Activated CD8-positive, alpha-beta memory T cell treated with anti-CD3 and anti-CD28 coated beads, Interleukin-2, amount 50 U/mL, for 48 hours (primary cell): ENCODE measurements around the gene UBN1.
"Not testable (repeated sequence)": the region's sequence is repeated elsewhere in the genome, so short reads cannot be mapped to it uniquely, and the experiment has no call there.

ENCODE experiments used
- DNase-seq: peaks from one replicate; pipeline ENCODE4 v3.0.0-alpha.2; 2020

The UBN1 gene

GRCh38 chr16:4910828-4911227 lies 63.5 kb downstream of the UBN1 start:
- DNase-seq: no peak

- no peak for DNase-seq
These were observed 64.7 kb downstream of the UBN1 start for GRCh38 chr16:4911970-4912386.

GRCh38 chr16:4913130-4913773 lies 66.0 kb downstream of the UBN1 start:
- DNase-seq: no peak

- no peak for DNase-seq
These were observed 66.7 kb downstream of the UBN1 start for GRCh38 chr16:4913774-4914525.

GRCh38 chr16:4914528-4915225 lies 67.4 kb downstream of the UBN1 start:
- DNase-seq: no peak

- DNase-seq: no peak
These were observed 68.0 kb downstream of the UBN1 start for GRCh38 chr16:4915226-4915761.

GRCh38 chr16:4917117-4917516 lies 69.8 kb downstream of the UBN1 start:
- DNase-seq: no peak

- DNase-seq: no peak
These were observed 71.5 kb downstream of the UBN1 start for GRCh38 chr16:4918781-4919251.

- DNase-seq: no peak
These were observed 73.5 kb downstream of the UBN1 start for GRCh38 chr16:4920826-4921225.

- DNase-seq: no peak
These were observed 75.6 kb downstream of the UBN1 start for GRCh38 chr16:4922721-4923342.

GRCh38 chr16:4923853-4924252 lies 76.6 kb downstream of the UBN1 start:
- DNase-seq: no peak

GRCh38 chr16:4924593-4925292 lies 77.5 kb downstream of the UBN1 start:
- no peak for DNase-seq

GRCh38 chr16:4925293-4925607 lies 78.0 kb downstream of the UBN1 start:
- DNase-seq: no peak

- DNase-seq: no peak
These were observed 78.5 kb downstream of the UBN1 start for GRCh38 chr16:4925791-4926190.

- no peak for DNase-seq
These were observed 79.6 kb downstream of the UBN1 start for GRCh38 chr16:4926928-4927327.

GRCh38 chr16:4927661-4928060 lies 80.4 kb downstream of the UBN1 start:
- no peak for DNase-seq

- DNase-seq: no peak
These were observed 80.9 kb downstream of the UBN1 start for GRCh38 chr16:4928227-4928626.

GRCh38 chr16:4929619-4930018 lies 82.3 kb downstream of the UBN1 start:
- DNase-seq: not testable (repeated sequence)

GRCh38 chr16:4931381-4931780 lies 84.1 kb downstream of the UBN1 start:
- DNase-seq: no peak
